ENCODE results near the gene NELFB. TPM values are rescaled to one million over a fixed set of nuclear protein-coding genes. Genes with fewer than 3 reads are reported as not detected.

Gene NELFB
- total and polyA plus RNA-seq, 4 donors: 21.7 to 47.9 (median 38.2) TPM

- peak overlapping the region in 1 of 2 donors; percentile 32 for H3K4me3 ChIP-seq (ENCODE audit: low read length in 2 of 2)
- no peaks in the 10 kb centered on the region for H3K27me3 ChIP-seq (ENCODE audit: control insufficient read depth in 1 of 2, insufficient read depth in 2 of 2, low read length in 1 of 2)
- 0 to 1% methylated on average over 92 to 115 of the region's 115 CpGs for WGBS, 2 donors
- intact Hi-C loops (cut with DNase I): no loop called here
- no peaks in the 10 kb centered on the region for H3K36me3 ChIP-seq (ENCODE audit: control insufficient read depth in 1 of 2, insufficient read depth in 2 of 2, low read length in 1 of 2)
- no peak for ATAC-seq (ENCODE audit: low FRiP score)
- H3K27ac ChIP-seq (ENCODE audit: low read depth in 1 of 2, low read length in 2 of 2): no peak overlapping the region
- H3K9me3 ChIP-seq (ENCODE audit: control insufficient read depth, low read length): no peaks in the 10 kb centered on the region
- DNase-seq: peak; percentile 51 to 80
- no peaks in the 10 kb centered on the region for H3K4me1 ChIP-seq (ENCODE audit: control insufficient read depth in 1 of 2, insufficient read depth in 2 of 2, low read length in 2 of 2)
Measured at GRCh38 chr9:137301081-137301947, 46.2 kb downstream of the NELFB start.

GRCh38 chr9:137302118-137302448 lies 47.0 kb downstream of the NELFB start, which contains the start of gene NRARP:
NRARP (minus strand) TSS chr9:137302271; CDS start chr9:137301928, 343 bp downstream.
- DNase-seq: peak; percentile 91 to 94
- Histone ChIP-seq H3K4me1 (ENCODE audit: control insufficient read depth in 1 of 2, insufficient read depth in 2 of 2, low read length in 2 of 2) (no peaks in the 10 kb centered on the region), H3K36me3 (ENCODE audit: control insufficient read depth in 1 of 2, insufficient read depth in 2 of 2, low read length in 1 of 2) (no peaks in the 10 kb centered on the region), H3K27ac (ENCODE audit: low read depth in 1 of 2, low read length in 2 of 2) (no peak within 1 kb of the TSS), H3K4me3 (ENCODE audit: low read length in 2 of 2) (peak within 1 kb of the TSS; percentile 14 to 32), H3K27me3 (ENCODE audit: control insufficient read depth in 1 of 2, insufficient read depth in 2 of 2, low read length in 1 of 2) (no peaks in the 10 kb centered on the region), H3K9me3 (ENCODE audit: control insufficient read depth, low read length) (no peaks in the 10 kb centered on the region)
- 1% methylated on average over 21 to 60 of the region's 60 CpGs for WGBS, 2 donors
- peak; percentile 58 for ATAC-seq (ENCODE audit: low FRiP score)
- intact Hi-C loops (cut with DNase I): no loop called here

- peak in 1 of 2 donors; percentile 76 for DNase-seq
- H3K4me1 ChIP-seq (ENCODE audit: control insufficient read depth in 1 of 2, insufficient read depth in 2 of 2, low read length in 2 of 2): no peaks in the 10 kb centered on the region
- no peak for ATAC-seq (ENCODE audit: low FRiP score)
- H3K4me3 ChIP-seq (ENCODE audit: low read length in 2 of 2): peak overlapping the region in 1 of 2 donors; percentile 32
- intact Hi-C loops (cut with DNase I): no loop called here
- H3K36me3 ChIP-seq (ENCODE audit: control insufficient read depth in 1 of 2, insufficient read depth in 2 of 2, low read length in 1 of 2): no peaks in the 10 kb centered on the region
- H3K9me3 ChIP-seq (ENCODE audit: control insufficient read depth, low read length): no peaks in the 10 kb centered on the region
- WGBS, 2 donors: 25 to 33% methylated on average over 44 to 78 of the region's 78 CpGs
- no peak overlapping the region for H3K27ac ChIP-seq (ENCODE audit: low read depth in 1 of 2, low read length in 2 of 2)
- H3K27me3 ChIP-seq (ENCODE audit: control insufficient read depth in 1 of 2, insufficient read depth in 2 of 2, low read length in 1 of 2): no peaks in the 10 kb centered on the region
Measured at GRCh38 chr9:137302449-137303150, 47.5 kb downstream of the NELFB start.

- WGBS, 2 donors: 87 to 89% methylated on average over 23 of the region's 23 CpGs
- no peak overlapping the region for H3K4me3 ChIP-seq (ENCODE audit: low read length in 2 of 2)
- intact Hi-C loops (cut with DNase I): no loop called here
- H3K4me1 ChIP-seq (ENCODE audit: control insufficient read depth in 1 of 2, insufficient read depth in 2 of 2, low read length in 2 of 2): no peaks in the 10 kb centered on the region
- ATAC-seq (ENCODE audit: low FRiP score) (no peak), DNase-seq (peak in 1 of 2 donors; percentile 52)
- H3K9me3 ChIP-seq (ENCODE audit: control insufficient read depth, low read length): no peaks in the 10 kb centered on the region
- H3K36me3 ChIP-seq (ENCODE audit: control insufficient read depth in 1 of 2, insufficient read depth in 2 of 2, low read length in 1 of 2): no peaks in the 10 kb centered on the region
- no peaks in the 10 kb centered on the region for H3K27me3 ChIP-seq (ENCODE audit: control insufficient read depth in 1 of 2, insufficient read depth in 2 of 2, low read length in 1 of 2)
- H3K27ac ChIP-seq (ENCODE audit: low read depth in 1 of 2, low read length in 2 of 2): no peak overlapping the region
Measured at GRCh38 chr9:137303151-137303892, 48.2 kb downstream of the NELFB start.

GRCh38 chr9:137303893-137304382 lies 48.8 kb downstream of the NELFB start:
- intact Hi-C loops (cut with DNase I): no loop called here

GRCh38 chr9:137304383-137305059 lies 49.4 kb downstream of the NELFB start:
- Histone ChIP-seq H3K4me1 (ENCODE audit: control insufficient read depth in 1 of 2, insufficient read depth in 2 of 2, low read length in 2 of 2) (no peaks in the 10 kb centered on the region), H3K27ac (ENCODE audit: low read depth in 1 of 2, low read length in 2 of 2) (no peak overlapping the region)
- DNase-seq: peak; percentile 45 to 71

More at GRCh38 chr9:137303893-137304382, 48.8 kb downstream of the NELFB start:
- H3K27ac ChIP-seq (ENCODE audit: low read depth in 1 of 2, low read length in 2 of 2): no peak overlapping the region
- no peaks in the 10 kb centered on the region for H3K27me3 ChIP-seq (ENCODE audit: control insufficient read depth in 1 of 2, insufficient read depth in 2 of 2, low read length in 1 of 2)
- ATAC-seq (ENCODE audit: low FRiP score) (no peak), DNase-seq (peak in 1 of 2 donors; percentile 38)
- no peaks in the 10 kb centered on the region for H3K9me3 ChIP-seq (ENCODE audit: control insufficient read depth, low read length)
- H3K36me3 ChIP-seq (ENCODE audit: control insufficient read depth in 1 of 2, insufficient read depth in 2 of 2, low read length in 1 of 2): no peaks in the 10 kb centered on the region
- WGBS, 2 donors: 94 to 97% methylated on average over 22 of the region's 22 CpGs
- no peaks in the 10 kb centered on the region for H3K4me1 ChIP-seq (ENCODE audit: control insufficient read depth in 1 of 2, insufficient read depth in 2 of 2, low read length in 2 of 2)
- no peak overlapping the region for H3K4me3 ChIP-seq (ENCODE audit: low read length in 2 of 2)

GRCh38 chr9:137305060-137305797 lies 50.1 kb downstream of the NELFB start:
- H3K36me3 ChIP-seq (ENCODE audit: control insufficient read depth in 1 of 2, insufficient read depth in 2 of 2, low read length in 1 of 2): no peaks in the 10 kb centered on the region
- 3 to 4% methylated on average over 33 to 36 of the region's 36 CpGs for WGBS, 2 donors
- DNase-seq (peak; percentile 75 to 87), ATAC-seq (ENCODE audit: low FRiP score) (peak; percentile 46)
- H3K9me3 ChIP-seq (ENCODE audit: control insufficient read depth, low read length): no peaks in the 10 kb centered on the region
- H3K27me3 ChIP-seq (ENCODE audit: control insufficient read depth in 1 of 2, insufficient read depth in 2 of 2, low read length in 1 of 2): no peaks in the 10 kb centered on the region
- no peaks in the 10 kb centered on the region for H3K4me1 ChIP-seq (ENCODE audit: control insufficient read depth in 1 of 2, insufficient read depth in 2 of 2, low read length in 2 of 2)
- intact Hi-C loops (cut with DNase I): no loop called here
- H3K4me3 ChIP-seq (ENCODE audit: low read length in 2 of 2): no peak overlapping the region
- H3K27ac ChIP-seq (ENCODE audit: low read depth in 1 of 2, low read length in 2 of 2): no peak overlapping the region

More at GRCh38 chr9:137304383-137305059, 49.4 kb downstream of the NELFB start:
- WGBS, 2 donors: 36 to 38% methylated on average over 16 of the region's 16 CpGs
- Histone ChIP-seq H3K36me3 (ENCODE audit: control insufficient read depth in 1 of 2, insufficient read depth in 2 of 2, low read length in 1 of 2) (no peaks in the 10 kb centered on the region), H3K27me3 (ENCODE audit: control insufficient read depth in 1 of 2, insufficient read depth in 2 of 2, low read length in 1 of 2) (no peaks in the 10 kb centered on the region), H3K4me3 (ENCODE audit: low read length in 2 of 2) (no peak overlapping the region), H3K9me3 (ENCODE audit: control insufficient read depth, low read length) (no peaks in the 10 kb centered on the region)
- no peak for ATAC-seq (ENCODE audit: low FRiP score)
- intact Hi-C loops (cut with DNase I): no loop called here

Data from aorta (tissue), 5 donors.